Suprapubic skin (tissue), 4 donors: ENCODE measurements around the gene PCDHA8. TPM values are rescaled to one million over a fixed set of nuclear protein-coding genes. Genes with fewer than 3 reads are reported as not detected.
"Not testable (repeated sequence)": the region's sequence is repeated elsewhere in the genome, so short reads cannot be mapped to it uniquely, and the experiment has no call there.

Experiments
- DNase-seq, 2 donors: peaks; one replicate each; pipeline ENCODE4 v3.0.0-alpha.2; 2019; ENCODE audit warnings: low spot score in 2 of 2
- H3K27ac ChIP-seq: fragments of 200-600 bp; sonication (generic); one replicate; pipeline ENCODE4 v1.5.1; 2019
- H3K27me3 ChIP-seq: fragments of 200-600 bp; sonication (generic); one replicate; pipeline ENCODE4 v1.5.1; 2019
- H3K36me3 ChIP-seq: fragments of 200-600 bp; sonication (generic); one replicate; pipeline ENCODE4 v1.5.1; 2019
- H3K4me1 ChIP-seq: fragments of 200-600 bp; sonication (generic); one replicate; pipeline ENCODE4 v1.5.1; 2019
- H3K4me3 ChIP-seq: fragments of 200-600 bp; sonication (generic); one replicate; pipeline ENCODE4 v1.5.1; 2019; ENCODE audit warnings: mild to moderate bottlenecking
- H3K9me3 ChIP-seq: fragments of 200-600 bp; sonication (generic); one replicate; pipeline ENCODE4 v1.5.1; 2019
- CTCF ChIP-seq, 2 donors: fragments of 200-600 bp in 1 of 2; fragments of 450-650 bp in 1 of 2; sonication (generic) in 1 of 2; IDR thresholded peaks; one replicate each; pipeline ENCODE4 v1.5.1; 2016 to 2019; ENCODE audit warnings: antibody characterized with exemption in 2 of 2, mild to moderate bottlenecking in 1 of 2, moderate library complexity in 1 of 2
- EP300 ChIP-seq: sonication (generic); formaldehyde crosslinking; IDR thresholded peaks from one replicate; pipeline ENCODE4 v1.6.1; 2017; ENCODE audit warnings: antibody characterized with exemption
- POLR2A ChIP-seq, 2 donors: fragments of 450-650 bp; IDR thresholded peaks; one replicate each; pipeline ENCODE4 v1.6.1; 2017; ENCODE audit warnings: antibody characterized with exemption in 2 of 2, mild to moderate bottlenecking in 2 of 2, moderate library complexity in 2 of 2
- POLR2AphosphoS5 ChIP-seq, 3 donors: sonication (generic); formaldehyde crosslinking; IDR thresholded peaks; one replicate each; pipeline ENCODE4 v1.6.1; 2017; ENCODE audit warnings: antibody characterized with exemption in 3 of 3
- WGBS: methylation state at CpG from one replicate; pipeline ENCODE4 v1.1.5; 2018; 5-methylcytosine and 5-hydroxymethylcytosine counted together
- total RNA-seq, 4 donors: library from RNA; depleted of rRNA; stranded (reverse); fragments of >200 nt; gene quantifications; one replicate each; pipeline ENCODE4 v1.1.0, GENCODE V29; 2016

Gene PCDHA8
- total RNA-seq: under 1 TPM in 3 of 4 donors, not detected in 1; 0.16 to 0.40 (median 0.17) TPM

- Histone ChIP-seq H3K36me3 (no peaks in the 10 kb centered on the region), H3K4me3 (no peak within 1 kb of the TSS)
- WGBS: 23% methylated on average over 29 of the region's 47 CpGs
Measured at GRCh38 chr5:140840978-140841962, at the start of gene PCDHA8. TSS of gene PCDHA8 (plus strand) at chr5:140841187. CDS start at chr5:140841322, 135 bp downstream.

GRCh38 chr5:140794595-140795258, 46.3 kb upstream of the PCDHA8 start, which contains the start of gene PCDHA2:
TSS of gene PCDHA2 (plus strand) at chr5:140794852.
- Histone ChIP-seq H3K36me3 (no peaks in the 10 kb centered on the region), H3K4me3 (no peak within 1 kb of the TSS), H3K27me3 (peaks cover 3% of the 10 kb centered on the region), H3K4me1 (no peaks in the 10 kb centered on the region), H3K9me3 (peaks cover 15% of the 10 kb centered on the region), H3K27ac (no peak within 1 kb of the TSS)
- WGBS: 25% methylated on average over 27 of the region's 27 CpGs
- TF ChIP-seq POLR2A (IDR thresholded peaks at IDR 0.05) (no peak), POLR2AphosphoS5 (IDR thresholded peaks at IDR 0.05) (no peak), CTCF (IDR thresholded peaks at IDR 0.05) (no peak), EP300 (no peak)
- no peak for DNase-seq

More at GRCh38 chr5:140840978-140841962, at the start of gene PCDHA8:
- TF ChIP-seq POLR2A (IDR thresholded peaks at IDR 0.05) (no peak), CTCF (IDR thresholded peaks at IDR 0.05) (no peak), POLR2AphosphoS5 (IDR thresholded peaks at IDR 0.05) (no peak), EP300 (no peak)
- DNase-seq: no peak
- Histone ChIP-seq H3K27me3 (no peaks in the 10 kb centered on the region), H3K27ac (no peak within 1 kb of the TSS), H3K4me1 (no peaks in the 10 kb centered on the region), H3K9me3 (peaks cover 33% of the 10 kb centered on the region)

GRCh38 chr5:140795259-140795641, 45.7 kb upstream of the PCDHA8 start:
- H3K9me3 ChIP-seq: peaks cover 15% of the 10 kb centered on the region
- no peak overlapping the region for H3K4me3 ChIP-seq
- no peaks in the 10 kb centered on the region for H3K36me3 ChIP-seq
- no peaks in the 10 kb centered on the region for H3K4me1 ChIP-seq
- H3K27ac ChIP-seq: no peak overlapping the region
- DNase-seq: no peak
- no peak for TF ChIP-seq POLR2AphosphoS5 (IDR thresholded peaks at IDR 0.05)
- no peak for TF ChIP-seq POLR2A (IDR thresholded peaks at IDR 0.05)
- TF ChIP-seq CTCF (IDR thresholded peaks at IDR 0.05): no peak
- TF ChIP-seq EP300: no peak
- WGBS: 22% methylated on average over 15 of the region's 15 CpGs
- H3K27me3 ChIP-seq: peaks cover 3% of the 10 kb centered on the region

GRCh38 chr5:140796072-140796717, 44.8 kb upstream of the PCDHA8 start:
- not testable (repeated sequence) for DNase-seq, H3K36me3 ChIP-seq, H3K4me1 ChIP-seq, H3K27ac ChIP-seq, H3K27me3 ChIP-seq, H3K4me3 ChIP-seq
- 65% methylated on average over 63 of the region's 72 CpGs for WGBS
- peaks cover 17% of the 10 kb centered on the region for H3K9me3 ChIP-seq

- H3K4me3 ChIP-seq: no peak overlapping the region
- H3K27ac ChIP-seq: no peak overlapping the region
Measured at GRCh38 chr5:140796718-140797095, 44.3 kb upstream of the PCDHA8 start.

More at GRCh38 chr5:140796718-140797095, 44.3 kb upstream of the PCDHA8 start:
- Histone ChIP-seq H3K27me3 (peaks cover 3% of the 10 kb centered on the region), H3K36me3 (no peaks in the 10 kb centered on the region), H3K4me1 (no peaks in the 10 kb centered on the region), H3K9me3 (peaks cover 22% of the 10 kb centered on the region)
- DNase-seq: no peak
- no peak for TF ChIP-seq CTCF (IDR thresholded peaks at IDR 0.05)
- TF ChIP-seq POLR2AphosphoS5 (IDR thresholded peaks at IDR 0.05): no peak
- TF ChIP-seq POLR2A (IDR thresholded peaks at IDR 0.05): no peak
- no peak for TF ChIP-seq EP300
- 57% methylated on average over 3 of the region's 39 CpGs for WGBS
